Measurements from ENCODE around the gene MAPK12.

MAPK12 gene

DNA sequence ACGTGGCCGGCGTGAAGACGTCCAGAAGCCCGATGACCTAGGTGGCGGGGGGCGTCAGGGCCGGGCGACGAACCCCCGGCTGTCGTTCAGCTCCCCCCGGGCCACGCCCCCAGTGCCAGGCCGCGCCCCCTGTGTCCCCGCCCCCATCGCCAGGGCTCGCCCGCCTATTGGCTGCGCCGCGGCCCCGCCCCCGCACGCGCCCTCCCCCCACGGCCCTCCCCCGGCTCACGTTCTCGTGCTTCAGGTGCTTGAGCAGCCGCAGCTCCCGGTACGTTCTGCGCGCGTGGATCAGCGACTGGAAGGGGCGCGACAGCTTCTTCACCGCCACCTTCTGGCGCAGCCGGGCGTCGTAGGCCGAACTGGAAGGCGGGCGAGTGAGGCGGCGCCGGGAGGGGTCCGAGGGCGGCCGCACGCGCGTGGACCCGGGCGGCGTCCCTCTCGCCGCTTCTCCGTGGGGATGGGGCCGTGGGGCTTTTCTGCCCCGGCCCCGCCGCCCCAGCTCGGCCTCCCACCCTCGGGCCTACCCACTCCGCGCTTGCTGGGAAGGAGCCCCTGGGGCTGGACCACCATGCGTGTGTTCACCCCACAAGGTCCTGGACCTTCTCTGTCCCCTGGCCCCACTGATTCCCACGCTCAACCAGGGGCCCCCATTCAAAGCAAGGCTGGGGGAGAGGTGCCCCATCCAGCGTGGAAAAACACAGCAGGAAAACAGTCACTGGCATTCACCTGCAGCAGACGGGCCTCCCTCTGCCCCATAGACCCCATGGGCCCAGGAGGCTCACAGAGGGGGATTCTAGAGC, 6.3 kb upstream of the MAPK12 start:
- DNase-seq (ENCODE audit: low spot score): peak; percentile 98

DNA sequence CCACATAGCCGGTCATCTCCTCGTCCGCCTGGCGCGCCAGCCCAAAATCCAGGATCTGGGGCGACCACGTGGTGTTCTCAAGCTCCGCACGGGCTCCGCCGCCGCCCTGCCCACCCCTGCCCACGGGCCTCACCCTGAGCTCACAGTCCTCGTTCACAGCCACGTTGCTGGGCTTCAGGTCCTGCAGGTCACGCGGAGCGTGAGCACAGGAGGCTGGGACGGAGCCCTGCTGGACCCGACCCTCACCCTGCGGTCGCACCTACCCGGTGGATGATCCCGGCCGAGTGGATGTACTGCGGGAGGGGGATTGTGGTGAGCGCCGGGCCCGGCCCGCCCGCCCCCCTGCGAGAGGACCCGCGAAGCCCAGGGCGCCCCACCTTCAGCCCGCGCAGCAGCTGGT, 5.5 kb upstream of the MAPK12 start:
- no peak for DNase-seq (ENCODE audit: low spot score)

DNA sequence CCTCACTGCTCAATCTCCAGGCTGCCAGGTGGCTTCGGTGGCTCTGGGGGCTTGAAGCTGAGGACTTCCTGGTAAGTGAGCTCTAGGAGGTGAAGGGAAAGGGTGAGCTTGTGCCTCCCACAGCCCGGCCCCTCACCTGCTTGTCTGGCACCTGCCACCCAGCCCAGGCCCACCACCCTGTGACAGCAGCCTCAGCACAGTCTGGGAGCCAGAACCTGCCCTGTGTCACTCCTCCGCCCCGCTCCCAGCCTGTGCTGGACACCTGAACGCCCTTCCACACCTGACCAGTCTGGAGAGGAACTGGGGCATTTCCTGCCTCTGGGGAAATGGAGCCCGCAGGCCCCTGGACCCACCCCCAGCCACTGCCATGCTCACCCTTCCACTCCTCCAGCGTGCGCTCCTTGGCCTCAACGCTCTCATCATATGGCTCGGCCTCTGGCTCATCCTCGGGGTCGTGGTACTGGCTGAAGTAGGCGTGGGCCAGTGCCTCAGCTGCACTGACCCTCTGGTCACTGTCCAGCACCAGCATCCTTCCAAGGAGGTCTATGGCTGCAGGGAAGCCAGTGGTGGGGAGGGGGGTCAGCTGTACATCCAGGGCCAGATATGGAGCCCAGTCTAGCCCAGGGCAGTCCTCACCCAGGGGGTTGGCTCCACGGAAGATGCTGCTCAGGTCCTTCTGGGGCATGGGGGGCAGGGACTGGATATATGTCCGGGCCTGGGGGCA, 3.6 kb upstream of the MAPK12 start:
- DNase-seq (ENCODE audit: low spot score): no peak

DNA sequence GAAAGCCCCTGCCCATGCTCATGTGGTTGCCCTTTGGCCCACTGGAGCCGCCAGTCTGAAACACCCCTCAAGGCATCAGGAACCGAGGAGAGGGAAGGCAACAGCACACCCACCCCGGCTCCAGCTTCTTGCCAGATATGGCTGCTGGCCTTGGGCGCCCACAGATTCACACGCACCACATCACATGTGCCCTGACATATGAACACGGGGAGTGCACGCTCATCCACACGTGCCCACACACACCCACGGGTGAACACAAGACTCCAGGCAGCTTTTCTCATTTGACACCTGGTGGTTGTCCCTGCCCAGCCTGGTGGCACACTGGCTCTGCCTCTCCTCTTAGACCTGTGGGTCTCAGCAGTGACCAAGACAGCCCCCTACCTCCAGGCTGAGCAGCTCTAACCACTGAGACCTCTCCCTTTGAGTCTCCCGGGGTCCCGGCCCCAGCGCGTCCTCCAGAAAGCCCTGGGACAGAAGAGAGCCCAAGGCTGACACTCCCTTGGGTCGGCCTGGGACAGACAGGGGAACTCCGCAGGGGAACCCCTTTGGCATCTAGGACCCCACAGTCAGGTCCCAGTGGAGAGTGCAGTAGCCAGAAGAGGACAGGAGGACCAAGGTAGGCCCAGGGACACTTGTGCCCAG, 2.7 kb upstream of the MAPK12 start:
- DNase-seq (ENCODE audit: low spot score): no peak

DNA sequence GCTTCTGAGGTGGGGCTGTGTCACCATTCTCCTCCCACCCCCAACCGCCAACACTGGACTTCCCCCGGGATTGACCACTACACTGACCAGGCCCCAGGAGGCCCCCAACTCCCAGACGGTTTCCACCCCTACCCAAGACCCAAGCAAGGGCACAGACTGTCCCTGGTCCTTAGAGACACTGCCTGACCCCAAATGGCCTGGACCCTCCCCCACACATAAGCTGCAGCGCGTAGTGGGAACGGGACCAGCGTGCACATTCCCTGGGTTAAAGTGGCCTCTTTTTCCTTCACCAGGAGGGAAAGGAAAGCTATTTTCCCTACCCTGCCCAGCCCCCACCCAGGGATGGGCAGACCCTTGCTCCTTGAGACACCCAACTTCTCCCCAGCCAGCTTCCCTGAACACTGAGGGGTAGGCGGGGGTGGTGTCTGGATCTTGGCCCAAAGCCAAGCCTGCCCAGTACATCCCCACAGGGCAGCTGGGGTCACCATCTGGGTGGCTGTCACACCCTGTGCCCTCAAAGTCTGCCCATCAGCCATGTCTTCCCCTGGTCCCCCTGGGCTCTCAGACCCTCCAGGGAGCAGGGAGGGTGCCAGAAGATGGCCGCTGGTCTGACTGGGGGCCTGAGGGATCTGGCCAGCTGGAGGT, 1.6 kb upstream of the MAPK12 start:
- no peak for DNase-seq (ENCODE audit: low spot score)

DNA sequence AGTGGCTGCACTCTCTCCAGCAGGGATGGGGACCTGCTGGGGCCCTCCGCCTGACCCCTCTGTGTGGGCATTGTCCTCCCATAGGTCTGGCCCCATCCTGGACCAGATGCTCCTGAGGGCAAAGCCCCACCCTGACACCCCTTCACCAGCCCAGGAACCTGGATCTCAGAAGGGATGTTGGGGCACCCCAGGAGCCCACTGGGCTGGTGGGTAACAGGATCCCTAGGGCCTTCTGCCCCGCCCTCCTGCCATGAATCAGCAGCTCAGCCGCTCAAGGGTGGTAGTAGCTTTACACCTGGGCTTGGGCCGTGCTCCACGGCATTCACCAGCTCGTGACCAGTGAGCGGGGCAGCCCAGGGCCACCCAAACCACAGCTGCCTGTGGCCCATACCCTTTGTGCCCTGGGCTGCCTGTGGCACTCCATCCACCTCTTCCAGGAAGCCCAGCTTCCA, 1.0 kb upstream of the MAPK12 start:
- no peak for DNase-seq (ENCODE audit: low spot score)

DNA sequence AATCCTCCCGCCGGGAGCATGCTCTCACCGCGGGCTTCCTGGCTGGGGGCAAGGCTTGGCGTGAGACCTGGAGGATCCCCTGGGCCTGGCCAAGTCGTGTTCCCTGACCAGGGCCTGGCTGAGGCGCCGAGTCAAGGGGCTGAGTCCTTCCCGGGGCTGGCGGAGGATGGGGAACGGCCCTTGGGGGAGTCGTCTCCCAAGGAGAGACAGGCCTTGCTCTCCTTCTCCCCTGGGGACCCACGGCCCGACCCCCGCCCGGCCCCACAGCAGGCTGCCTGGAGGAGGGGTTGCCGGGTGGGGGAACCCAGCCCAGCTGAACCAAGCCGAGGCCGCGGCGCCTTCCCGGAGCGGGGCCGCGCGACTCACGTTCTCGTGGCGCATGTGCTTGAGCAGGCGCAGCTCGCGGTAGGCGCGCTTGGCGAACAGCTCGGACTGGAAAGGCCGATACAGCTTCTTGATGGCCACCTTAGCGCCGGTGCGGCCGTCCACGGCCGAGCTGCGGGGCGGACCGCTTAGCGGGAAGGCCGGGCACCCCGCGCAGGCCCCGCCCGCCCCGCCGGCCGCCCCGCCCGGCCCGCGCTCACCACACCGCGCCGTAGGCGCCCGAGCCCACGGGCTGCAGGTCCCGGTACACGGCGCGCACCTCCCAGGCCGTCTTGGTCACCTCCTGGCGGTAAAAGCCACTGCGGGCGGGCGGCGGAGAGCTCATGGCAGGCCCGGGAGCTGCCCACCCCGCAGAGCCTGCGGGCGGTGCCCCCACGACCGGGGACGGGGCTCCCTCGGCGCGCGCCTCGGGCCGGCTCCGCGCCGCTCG, 475 bp downstream of the MAPK12 start:
- peak; percentile 76 for DNase-seq (ENCODE audit: low spot score)

DNA sequence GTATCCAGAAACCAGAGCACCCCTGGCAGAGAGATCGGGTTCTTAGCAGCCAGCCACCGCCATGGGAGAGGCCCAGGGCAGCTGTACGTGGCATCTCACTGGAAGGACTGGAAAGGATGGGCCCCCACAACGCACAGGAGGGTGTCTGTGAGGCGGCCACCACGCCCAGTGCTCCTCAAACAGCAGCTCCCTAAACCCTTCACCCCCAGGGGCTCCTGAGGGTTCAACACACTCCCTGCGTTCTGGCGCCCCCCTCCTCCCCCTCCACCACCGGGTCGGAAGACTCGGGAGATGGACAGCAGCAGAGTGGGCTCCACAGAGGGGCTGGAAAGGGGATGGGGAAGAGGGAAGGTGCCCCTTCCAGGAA, 1.1 kb downstream of the MAPK12 start:
- peak; percentile 37 for DNase-seq (ENCODE audit: low spot score)

DNA sequence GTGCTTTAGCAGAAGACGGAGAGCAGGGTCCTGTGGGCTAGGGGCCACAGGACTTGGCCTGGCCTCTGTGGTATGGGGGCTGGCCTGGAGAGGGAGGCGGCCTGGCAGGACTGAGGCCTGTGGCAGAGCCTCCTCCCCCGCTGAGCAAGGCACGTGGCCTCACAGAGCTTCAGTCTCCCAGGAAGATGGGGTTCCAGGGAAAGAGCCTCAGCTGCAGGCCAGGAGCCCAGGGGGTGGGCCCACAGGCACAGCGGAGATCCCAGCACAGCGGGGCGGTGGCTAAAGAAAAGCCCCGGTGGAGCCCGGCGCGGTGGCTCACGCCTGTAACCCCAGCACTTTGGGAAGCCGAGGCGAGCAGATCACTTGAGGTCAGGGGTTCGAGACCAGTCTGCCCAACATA, 2.2 kb downstream of the MAPK12 start:
- no peak for DNase-seq (ENCODE audit: low spot score)

DNA sequence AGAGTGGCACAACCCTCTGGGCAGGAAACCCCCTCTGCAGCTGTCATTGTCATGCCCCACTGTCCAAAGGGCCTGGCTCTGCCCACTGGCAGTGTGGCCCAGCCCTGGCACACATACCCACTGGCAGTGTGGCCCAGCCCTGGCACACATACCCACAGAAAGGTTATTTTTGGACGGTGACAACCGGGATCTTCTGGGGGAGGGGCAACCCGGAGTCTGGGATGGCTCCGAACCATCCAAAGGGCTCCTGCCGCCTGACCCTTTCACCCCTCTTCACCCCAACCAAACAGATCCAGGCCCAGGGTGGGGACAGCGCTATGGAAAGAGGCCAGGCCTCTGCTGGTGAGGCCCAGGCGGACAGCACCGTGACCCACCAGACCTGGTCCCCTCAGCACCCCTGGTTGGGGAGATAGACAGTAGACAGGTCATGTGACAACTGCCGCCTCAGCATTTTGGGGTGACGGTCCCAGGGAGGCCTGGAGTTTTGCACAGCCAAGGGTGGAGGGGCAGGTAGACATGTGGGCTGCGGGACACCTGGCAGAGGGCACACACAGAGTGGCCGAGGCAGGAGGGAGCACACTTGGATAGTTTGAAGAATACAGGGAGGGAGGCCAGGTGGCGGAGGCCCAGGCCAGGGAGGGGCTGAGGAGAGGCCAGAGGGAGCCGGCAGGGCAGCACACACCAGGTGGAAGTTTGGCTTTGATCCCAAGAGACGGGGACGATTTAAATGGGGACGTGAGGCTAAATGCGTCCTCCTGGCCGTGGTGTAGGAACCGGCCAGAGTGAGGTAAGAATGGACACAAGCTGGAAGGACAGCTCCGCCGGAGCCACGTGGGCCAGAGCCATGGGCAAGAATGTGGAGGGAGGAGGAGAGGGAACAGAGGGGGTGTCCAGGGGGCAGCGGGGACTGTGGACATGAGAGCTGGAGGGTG, 2.9 kb downstream of the MAPK12 start:
- no peak for DNase-seq (ENCODE audit: low spot score)

DNA sequence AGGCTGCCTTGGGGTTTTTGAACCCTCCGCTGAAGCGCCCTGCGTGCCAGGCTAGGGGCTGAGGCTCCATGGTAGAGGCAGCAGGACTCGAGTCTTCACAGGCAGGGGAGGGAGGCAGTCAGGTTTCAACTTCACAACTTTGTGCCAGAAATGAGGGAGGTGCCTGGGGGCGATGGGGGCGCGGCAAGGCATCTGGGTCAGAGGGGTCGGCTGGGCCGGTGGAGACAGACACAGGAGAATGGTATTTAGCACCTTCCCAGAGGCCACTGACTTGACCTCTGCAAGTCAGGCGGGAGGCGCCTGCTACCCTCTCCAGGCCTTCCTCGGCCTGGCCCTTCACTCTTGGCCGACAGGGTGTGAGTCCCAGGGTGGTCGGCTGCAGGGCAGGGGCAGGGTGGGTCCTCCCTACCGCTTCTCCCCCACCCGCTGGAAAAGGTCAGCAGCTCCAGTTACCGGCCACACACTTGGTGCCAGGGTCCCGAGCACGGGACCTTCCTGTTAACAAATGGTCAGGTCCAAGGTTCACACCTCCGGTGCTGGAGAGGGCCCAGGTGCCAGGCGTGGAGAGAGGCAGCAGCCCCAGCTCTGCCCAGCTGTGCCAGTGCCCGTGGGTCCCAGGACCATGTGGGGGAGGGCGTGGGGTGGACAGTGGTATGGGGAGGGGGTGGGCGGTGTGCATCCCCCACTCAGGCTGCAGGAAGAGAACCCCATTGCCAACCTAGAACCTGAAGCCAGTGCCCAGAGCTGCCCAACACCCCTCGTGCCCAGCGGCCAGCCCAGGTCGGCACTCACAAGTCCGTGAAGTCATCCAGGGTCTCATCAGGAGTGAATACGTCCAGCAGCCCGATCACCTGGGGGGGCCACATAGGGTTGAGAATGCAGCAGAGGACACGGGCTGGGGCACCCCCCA, 3.8 kb downstream of the MAPK12 start:
- no peak for DNase-seq (ENCODE audit: low spot score)

DNA sequence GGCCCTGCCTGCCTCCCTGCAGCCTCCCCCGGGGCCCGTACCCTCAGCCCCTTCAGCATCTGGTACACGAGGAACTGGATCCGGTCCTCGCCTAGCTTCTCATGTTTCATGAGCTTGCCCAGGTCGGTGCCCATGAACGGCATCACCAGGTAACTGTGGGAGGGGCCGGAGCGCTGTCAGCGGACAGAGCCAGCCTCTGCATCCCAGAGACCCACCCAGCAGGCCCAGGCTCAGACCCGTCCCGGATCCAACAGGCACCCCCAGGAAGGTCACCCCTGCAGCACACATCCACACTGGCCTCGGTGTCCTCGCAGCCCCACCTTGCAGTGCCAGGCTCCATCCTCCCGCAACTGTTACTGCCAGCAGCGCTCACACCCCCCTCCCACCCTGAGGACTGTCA, 4.4 kb downstream of the MAPK12 start:
- DNase-seq (ENCODE audit: low spot score): no peak

DNA sequence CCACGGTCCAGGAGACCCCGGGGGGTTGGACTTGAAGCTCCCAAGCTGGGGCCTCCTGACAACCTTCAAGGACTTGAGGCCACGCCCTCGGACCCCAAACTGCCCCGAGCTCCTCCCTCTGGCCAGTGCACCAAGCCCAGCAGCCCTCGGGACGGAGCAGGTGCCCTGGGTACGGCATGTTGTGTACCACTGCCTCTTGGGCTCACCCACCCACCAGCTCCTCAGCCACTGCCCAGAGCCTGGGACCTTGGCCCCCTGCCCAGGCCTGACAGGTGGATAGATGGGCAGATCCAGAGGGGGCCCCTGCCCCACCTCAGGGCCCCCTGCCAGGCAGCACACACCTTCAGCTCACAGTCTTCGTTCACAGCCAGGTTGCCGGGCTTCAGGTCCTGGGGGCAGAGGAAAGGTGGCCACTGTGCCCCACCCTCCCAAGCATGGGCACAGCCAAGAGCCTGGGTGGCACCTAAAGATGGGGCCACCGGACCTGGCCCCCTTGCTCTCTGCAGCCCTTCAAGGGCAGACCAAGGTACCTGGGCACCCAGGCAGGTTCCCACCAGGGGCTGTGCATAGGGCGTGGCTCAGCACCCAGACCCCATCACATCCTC, 5.1 kb downstream of the MAPK12 start:
- DNase-seq (ENCODE audit: low spot score): no peak

DNA sequence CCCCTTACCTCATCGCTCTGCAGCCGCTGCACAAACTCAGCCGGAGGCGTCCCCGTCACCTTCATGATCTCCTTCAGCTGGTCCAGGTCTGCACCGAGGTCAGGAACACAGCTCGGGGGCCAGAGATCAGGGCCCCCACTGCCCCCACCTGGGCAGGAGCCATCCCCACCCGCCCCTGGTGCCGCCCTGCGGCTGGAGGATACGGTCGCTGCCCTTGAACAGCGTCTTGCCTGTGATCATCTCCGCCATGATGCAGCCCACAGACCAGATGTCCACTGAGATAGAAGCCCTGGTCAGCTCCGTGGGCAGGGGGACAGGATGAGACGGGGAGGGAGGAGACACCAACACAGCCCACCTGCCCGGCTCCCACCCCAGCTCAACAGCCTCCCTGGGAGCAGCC, 5.9 kb downstream of the MAPK12 start:
- no peak for DNase-seq (ENCODE audit: low spot score)

DNA sequence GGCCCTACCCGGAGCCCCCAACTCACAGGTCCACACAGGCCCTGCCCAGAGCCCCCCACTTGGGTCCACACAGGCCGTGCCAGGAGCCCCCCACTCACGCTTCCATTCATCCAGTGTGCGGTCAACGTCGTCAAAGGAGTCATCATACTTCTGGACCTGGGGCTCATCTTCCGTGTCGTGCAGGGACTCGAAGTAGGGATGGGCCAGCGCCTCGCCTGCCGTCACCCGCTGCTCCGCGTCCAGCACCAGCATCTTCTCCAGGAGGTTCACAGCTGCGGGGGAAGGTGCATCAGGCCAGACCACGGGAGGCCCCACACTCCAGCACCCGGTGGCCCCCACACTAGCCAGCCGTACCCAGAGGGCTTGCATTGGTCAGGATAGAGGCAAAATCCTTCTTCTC, 6.4 kb downstream of the MAPK12 start:
- no peak for DNase-seq (ENCODE audit: low spot score)

DNA sequence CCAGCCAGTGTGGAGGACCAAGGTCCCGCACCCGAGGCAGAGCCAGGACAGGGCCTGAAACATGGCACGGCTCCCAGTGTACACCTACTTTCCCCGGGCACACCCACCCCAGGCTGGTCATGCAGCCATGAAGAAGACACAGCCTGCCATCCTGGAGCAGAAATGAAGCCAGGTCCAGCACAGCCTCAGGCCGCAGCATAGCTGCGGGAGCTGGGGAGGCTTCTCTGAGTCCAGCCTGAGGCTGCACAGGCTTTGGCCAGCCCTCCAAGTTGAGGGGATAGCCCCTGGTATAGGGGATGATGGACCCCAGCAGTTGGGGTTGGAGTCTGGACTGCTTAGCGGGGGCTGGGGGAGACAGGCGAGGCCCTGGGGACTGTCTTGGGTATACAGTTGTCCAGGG, 7.5 kb downstream of the MAPK12 start:
- DNase-seq (ENCODE audit: low spot score): no peak

DNA sequence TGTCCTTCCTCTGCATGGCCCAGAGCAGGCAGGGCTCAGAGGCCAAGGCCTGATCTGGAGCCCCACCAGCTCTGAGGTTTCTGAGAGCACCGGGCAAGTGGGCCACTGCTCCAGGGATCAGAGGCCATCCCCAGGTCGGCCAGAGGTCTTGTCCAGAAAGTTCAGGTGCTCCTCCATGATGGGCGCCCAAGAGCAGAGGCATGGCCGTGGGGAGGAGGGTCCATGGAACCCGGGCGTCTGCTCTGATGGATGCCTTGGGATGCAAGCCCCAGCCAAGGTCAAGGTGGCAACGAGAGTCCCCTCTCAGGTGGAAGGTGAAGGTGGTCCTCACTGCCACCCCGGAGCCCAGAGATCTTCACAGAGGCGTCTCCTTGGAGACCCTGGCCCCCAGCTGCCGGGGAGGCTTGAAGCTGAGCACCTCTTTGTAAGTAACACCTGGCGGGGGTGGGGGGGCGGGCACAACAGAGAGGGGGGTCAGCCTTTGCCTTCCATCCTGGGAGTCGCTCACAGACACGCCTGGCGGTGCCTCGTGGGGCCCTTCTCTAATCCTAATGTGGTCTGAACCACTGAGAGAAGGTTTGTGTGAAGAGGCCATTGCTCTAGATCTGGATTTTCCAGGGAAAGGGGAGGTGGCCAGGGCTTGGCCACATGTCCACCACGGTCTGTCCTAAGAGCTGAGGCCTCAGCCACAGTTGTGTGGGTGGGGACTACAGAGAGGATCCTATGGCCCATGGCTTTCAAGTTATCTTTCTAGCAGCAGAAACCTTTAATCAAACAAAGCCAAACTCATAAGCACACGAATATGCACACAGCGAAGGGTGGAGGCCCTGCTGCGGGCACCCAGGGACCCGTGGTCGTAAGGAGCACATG, 8.2 kb downstream of the MAPK12 start:
- DNase-seq (ENCODE audit: low spot score): no peak
